HEK293 (cell line): ENCODE data around the gene SKAP1.

Source experiments
- CTCF ChIA-PET: fragments of 350-600 bp; formaldehyde crosslinking; extraction: SDS; loops from one replicate; lab custom pipeline; 2021; ENCODE audit warnings: antibody characterized with exemption; lab: Yijun Ruan, JAX
- POLR2A ChIA-PET: fragments of 300-600 bp; formaldehyde crosslinking; extraction: SDS; loops from one replicate; lab custom pipeline; 2020; ENCODE audit warnings: antibody characterized with exemption, inconsistent platforms; lab: Yijun Ruan, JAX
- H3K27ac ChIP-seq: fragments of 200-500 bp; sonication (Bioruptor generic); 2 replicates; pipeline ENCODE4 v1.5.1; 2014; ENCODE audit warnings: low read depth, low read length, control low read depth, inconsistent platforms; ENCODE audit errors: extremely low read depth
- H3K36me3 ChIP-seq, 2 experiments: fragments of 200-500 bp in 1 of 2; sonication (Bioruptor generic) in 1 of 2; 1 replicate in 1 of 2; 2 replicates in 1 of 2; pipeline ENCODE4 v1.5.1; 2014 to 2017; ENCODE audit warnings: inconsistent platforms in 2 of 2, low read length in 2 of 2; ENCODE audit not compliant: control insufficient read depth in 2 of 2, insufficient read depth in 1 of 2
- H3K4me1 ChIP-seq: fragments of 200-500 bp; sonication (Bioruptor generic); 2 replicates; pipeline ENCODE4 v1.5.1; 2014; ENCODE audit warnings: mild to moderate bottlenecking, low read length, inconsistent platforms; ENCODE audit not compliant: control insufficient read depth, insufficient read depth
- H3K4me3 ChIP-seq: 2 replicates; pipeline ENCODE4 v1.5.1; 2011; ENCODE audit warnings: low read depth, mild to moderate bottlenecking, control low read depth, low read length, moderate library complexity
- H3K9me3 ChIP-seq: fragments of 200-500 bp; sonication (Bioruptor generic); 2 replicates; pipeline ENCODE4 v1.5.1; 2014; ENCODE audit warnings: low read depth, low read length, inconsistent platforms; ENCODE audit not compliant: control insufficient read depth, insufficient read depth
- IKZF3 ChIP-seq: fragments of 450-650 bp; IDR thresholded peaks from 2 replicates; pipeline ENCODE4 v1.5.0; 2018; ENCODE audit warnings: missing biosample characterization, mild to moderate bottlenecking, missing genetic modification characterization, moderate library complexity
- PRDM2 ChIP-seq: fragments of 450-650 bp; formaldehyde crosslinking; IDR thresholded peaks from 2 replicates; pipeline ENCODE4 v1.5.1; 2016; ENCODE audit warnings: missing biosample characterization, missing genetic modification characterization, borderline replicate concordance
- ZBTB10 ChIP-seq: fragments of 450-650 bp; formaldehyde crosslinking; IDR thresholded peaks from 2 replicates; pipeline ENCODE4 v1.5.1; 2016; ENCODE audit warnings: missing biosample characterization, missing genetic modification characterization
- ZBTB17 ChIP-seq: fragments of 450-650 bp; formaldehyde crosslinking; IDR thresholded peaks from 2 replicates; pipeline ENCODE4 v1.5.1; 2016; ENCODE audit warnings: missing biosample characterization, missing genetic modification characterization
- ZNF175 ChIP-seq: fragments of 450-650 bp; formaldehyde crosslinking; IDR thresholded peaks from 2 replicates; pipeline ENCODE4 v1.5.1; 2016; ENCODE audit warnings: missing biosample characterization, missing genetic modification characterization
- ZNF202 ChIP-seq: fragments of 450-650 bp; formaldehyde crosslinking; IDR thresholded peaks from 2 replicates; pipeline ENCODE4 v1.5.1; 2016; ENCODE audit warnings: missing biosample characterization, missing genetic modification characterization, borderline replicate concordance
- ZNF221 ChIP-seq: fragments of 450-650 bp; formaldehyde crosslinking; IDR thresholded peaks from 2 replicates; pipeline ENCODE4 v1.5.1; 2017; ENCODE audit warnings: missing biosample characterization, missing genetic modification characterization, borderline replicate concordance
- ZNF335 ChIP-seq: fragments of 450-650 bp; formaldehyde crosslinking; conservative IDR thresholded peaks from 2 replicates; pipeline ENCODE4 v1.5.1; 2016; ENCODE audit warnings: missing biosample characterization, missing genetic modification characterization
- ZNF639 ChIP-seq: fragments of 450-650 bp; formaldehyde crosslinking; IDR thresholded peaks from 2 replicates; pipeline ENCODE4 v1.5.1; 2016; ENCODE audit warnings: missing biosample characterization, missing genetic modification characterization
- ZNF654 ChIP-seq: fragments of 450-650 bp; formaldehyde crosslinking; IDR thresholded peaks from 2 replicates; pipeline ENCODE4 v1.5.1; 2016; ENCODE audit warnings: low read depth, missing biosample characterization, missing genetic modification characterization
- ZNF658 ChIP-seq: fragments of 450-650 bp; formaldehyde crosslinking; IDR thresholded peaks from 2 replicates; pipeline ENCODE4; 2016; ENCODE audit warnings: missing biosample characterization, missing genetic modification characterization
- ZNF664 ChIP-seq: fragments of 450-650 bp; formaldehyde crosslinking; IDR thresholded peaks from 2 replicates; pipeline ENCODE4 v1.5.1; 2016; ENCODE audit warnings: missing biosample characterization, missing genetic modification characterization
- ZNF76 ChIP-seq: fragments of 450-650 bp; formaldehyde crosslinking; IDR thresholded peaks from 2 replicates; pipeline ENCODE4; 2016; ENCODE audit warnings: low read depth, missing biosample characterization, missing genetic modification characterization, borderline replicate concordance
- ZNF837 ChIP-seq: fragments of 450-650 bp; formaldehyde crosslinking; IDR thresholded peaks from 2 replicates; pipeline ENCODE4 v1.5.1; 2016; ENCODE audit warnings: missing biosample characterization, missing genetic modification characterization
- TF ChIP-seq, protein P1 (sequence below): fragments of 450-650 bp; formaldehyde crosslinking; IDR thresholded peaks from 2 replicates; pipeline ENCODE4 v1.5.1; 2016; ENCODE audit warnings: missing biosample characterization, missing genetic modification characterization
- TF ChIP-seq, protein P2 (sequence below): fragments of 450-650 bp; formaldehyde crosslinking; IDR thresholded peaks from 2 replicates; pipeline ENCODE4 v1.5.1; 2016; ENCODE audit warnings: missing biosample characterization, missing genetic modification characterization

Gene SKAP1

GRCh38 chr17:48293319-48294019, 136.5 kb downstream of the SKAP1 start:
- CTCF ChIA-PET = interaction anchor here (0.6 to 4.9 kb wide), 14 partner anchors 9 to 596 kb away, joined by 3 to 41 read pairs (median 4); no protein-coding TSS in a partner anchor
- H3K4me3 ChIP-seq = no peak overlapping the region
- peaks cover 3% of the 10 kb centered on the region; the same call in 1 of the 2 replicates for H3K4me1 ChIP-seq
- no peaks in the 10 kb centered on the region for H3K36me3 ChIP-seq
- POLR2A ChIA-PET = no interaction called here
- peak; percentile 77 for TF ChIP-seq ZBTB17 (tag by site-specific recombination)
- no peak for TF ChIP-seq ZBTB10
- TF ChIP-seq ZNF335 = peak; percentile 29; the same call in 1 of the 2 replicates
- TF ChIP-seq ZNF221 (tag by site-specific recombination) = no peak
- TF ChIP-seq, protein P1, sequence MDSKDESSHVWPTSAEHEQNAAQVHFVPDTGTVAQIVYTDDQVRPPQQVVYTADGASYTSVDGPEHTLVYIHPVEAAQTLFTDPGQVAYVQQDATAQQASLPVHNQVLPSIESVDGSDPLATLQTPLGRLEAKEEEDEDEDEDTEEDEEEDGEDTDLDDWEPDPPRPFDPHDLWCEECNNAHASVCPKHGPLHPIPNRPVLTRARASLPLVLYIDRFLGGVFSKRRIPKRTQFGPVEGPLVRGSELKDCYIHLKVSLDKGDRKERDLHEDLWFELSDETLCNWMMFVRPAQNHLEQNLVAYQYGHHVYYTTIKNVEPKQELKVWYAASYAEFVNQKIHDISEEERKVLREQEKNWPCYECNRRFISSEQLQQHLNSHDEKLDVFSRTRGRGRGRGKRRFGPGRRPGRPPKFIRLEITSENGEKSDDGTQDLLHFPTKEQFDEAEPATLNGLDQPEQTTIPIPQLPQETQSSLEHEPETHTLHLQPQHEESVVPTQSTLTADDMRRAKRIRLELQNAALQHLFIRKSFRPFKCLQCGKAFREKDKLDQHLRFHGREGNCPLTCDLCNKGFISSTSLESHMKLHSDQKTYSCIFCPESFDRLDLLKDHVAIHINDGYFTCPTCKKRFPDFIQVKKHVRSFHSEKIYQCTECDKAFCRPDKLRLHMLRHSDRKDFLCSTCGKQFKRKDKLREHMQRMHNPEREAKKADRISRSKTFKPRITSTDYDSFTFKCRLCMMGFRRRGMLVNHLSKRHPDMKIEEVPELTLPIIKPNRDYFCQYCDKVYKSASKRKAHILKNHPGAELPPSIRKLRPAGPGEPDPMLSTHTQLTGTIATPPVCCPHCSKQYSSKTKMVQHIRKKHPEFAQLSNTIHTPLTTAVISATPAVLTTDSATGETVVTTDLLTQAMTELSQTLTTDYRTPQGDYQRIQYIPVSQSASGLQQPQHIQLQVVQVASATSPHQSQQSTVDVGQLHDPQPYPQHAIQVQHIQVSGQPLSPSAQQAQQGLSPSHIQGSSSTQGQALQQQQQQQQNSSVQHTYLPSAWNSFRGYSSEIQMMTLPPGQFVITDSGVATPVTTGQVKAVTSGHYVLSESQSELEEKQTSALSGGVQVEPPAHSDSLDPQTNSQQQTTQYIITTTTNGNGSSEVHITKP = peak; percentile 29
- TF ChIP-seq ZNF639 = 0 out of 2 replicates have a peak, but pooled peaks have one; percentile 6
- TF ChIP-seq IKZF3 (tag by site-specific recombination) = peak; percentile 64
- no peak overlapping the region for H3K27ac ChIP-seq
- H3K9me3 ChIP-seq = no peaks in the 10 kb centered on the region

- H3K4me1 ChIP-seq = peaks cover 3% of the 10 kb centered on the region; the same call in 1 of the 2 replicates
- H3K27ac ChIP-seq = no peak overlapping the region
- H3K4me3 ChIP-seq = no peak overlapping the region
- H3K9me3 ChIP-seq = no peaks in the 10 kb centered on the region
- ChIA-PET POLR2A (no interaction called here), CTCF (interaction anchor here (0.7 to 1.3 kb wide), 5 partner anchors 9 to 588 kb away, joined by 3 to 7 read pairs (median 3); no protein-coding TSS in a partner anchor)
- H3K36me3 ChIP-seq = no peaks in the 10 kb centered on the region
- TF ChIP-seq ZNF658 (tag by site-specific recombination) (no peak), ZNF76 (tag by site-specific recombination) (no peak), ZNF664 (tag by site-specific recombination) (peak; percentile 74; the same call in 1 of the 2 replicates), ZNF654 (no peak), ZNF639 (0 out of 2 replicates have a peak, but pooled peaks have one; percentile 20), ZNF175 (tag by site-specific recombination) (no peak), PRDM2 (tag by site-specific recombination) (no peak), ZNF837 (tag by site-specific recombination) (no peak), ZNF202 (tag by site-specific recombination) (no peak)
- TF ChIP-seq, protein P2, sequence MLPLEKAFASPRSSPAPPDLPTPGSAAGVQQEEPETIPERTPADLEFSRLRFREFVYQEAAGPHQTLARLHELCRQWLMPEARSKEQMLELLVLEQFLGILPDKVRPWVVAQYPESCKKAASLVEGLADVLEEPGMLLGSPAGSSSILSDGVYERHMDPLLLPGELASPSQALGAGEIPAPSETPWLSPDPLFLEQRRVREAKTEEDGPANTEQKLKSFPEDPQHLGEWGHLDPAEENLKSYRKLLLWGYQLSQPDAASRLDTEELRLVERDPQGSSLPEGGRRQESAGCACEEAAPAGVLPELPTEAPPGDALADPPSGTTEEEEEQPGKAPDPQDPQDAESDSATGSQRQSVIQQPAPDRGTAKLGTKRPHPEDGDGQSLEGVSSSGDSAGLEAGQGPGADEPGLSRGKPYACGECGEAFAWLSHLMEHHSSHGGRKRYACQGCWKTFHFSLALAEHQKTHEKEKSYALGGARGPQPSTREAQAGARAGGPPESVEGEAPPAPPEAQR (tag by site-specific recombination) = no peak
Measured at GRCh38 chr17:48290378-48290777, 139.6 kb downstream of the SKAP1 start.
